SIG-M5 (cell line): ENCODE results near the gene ETNK2.

Experiments used
- DNase-seq: peaks from one replicate; lab custom pipeline; 2025; lab: John Stamatoyannopoulos, UW

Gene ETNK2

DNA sequence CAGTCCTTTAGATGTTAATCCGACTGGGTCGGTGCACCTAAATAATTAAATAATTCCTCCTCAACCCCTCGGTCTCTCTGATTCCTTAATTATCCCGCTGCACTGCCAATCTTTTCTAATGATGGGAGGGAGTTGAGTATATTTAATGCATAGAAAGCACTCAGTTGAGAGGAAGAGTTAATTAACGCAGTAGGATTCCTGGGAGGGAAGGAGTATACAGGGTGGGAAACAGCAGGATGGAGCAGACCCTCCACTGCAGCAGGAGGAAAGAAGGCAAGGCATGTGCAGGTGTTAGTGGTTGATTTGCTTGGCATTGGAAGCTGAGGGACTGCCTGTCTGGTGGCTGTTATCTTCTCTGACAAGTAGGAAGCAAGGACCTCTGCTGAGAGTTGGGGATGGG lies 24.2 kb upstream of the ETNK2 start:
- DNase-seq: no peak

DNA sequence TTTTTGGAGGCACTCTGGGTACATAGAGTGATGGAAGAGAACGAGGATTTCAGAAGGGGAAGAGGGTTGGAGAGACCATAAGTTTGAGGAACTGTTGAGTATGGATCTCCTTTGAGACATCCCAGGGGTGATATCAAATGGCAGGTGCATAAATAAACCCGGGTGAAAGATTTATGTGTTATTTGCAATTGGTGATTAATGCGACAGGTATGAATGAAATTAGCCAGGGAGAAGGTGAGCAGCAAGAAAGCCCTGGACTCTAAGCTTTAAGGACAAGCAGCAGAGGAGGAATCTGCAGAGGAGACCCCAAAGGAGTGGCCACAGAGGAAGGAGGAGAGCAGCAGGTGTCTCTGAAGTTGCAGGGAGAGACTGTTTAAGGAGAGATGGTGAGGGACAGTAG lies 23.1 kb upstream of the ETNK2 start:
- DNase-seq: no peak

DNA sequence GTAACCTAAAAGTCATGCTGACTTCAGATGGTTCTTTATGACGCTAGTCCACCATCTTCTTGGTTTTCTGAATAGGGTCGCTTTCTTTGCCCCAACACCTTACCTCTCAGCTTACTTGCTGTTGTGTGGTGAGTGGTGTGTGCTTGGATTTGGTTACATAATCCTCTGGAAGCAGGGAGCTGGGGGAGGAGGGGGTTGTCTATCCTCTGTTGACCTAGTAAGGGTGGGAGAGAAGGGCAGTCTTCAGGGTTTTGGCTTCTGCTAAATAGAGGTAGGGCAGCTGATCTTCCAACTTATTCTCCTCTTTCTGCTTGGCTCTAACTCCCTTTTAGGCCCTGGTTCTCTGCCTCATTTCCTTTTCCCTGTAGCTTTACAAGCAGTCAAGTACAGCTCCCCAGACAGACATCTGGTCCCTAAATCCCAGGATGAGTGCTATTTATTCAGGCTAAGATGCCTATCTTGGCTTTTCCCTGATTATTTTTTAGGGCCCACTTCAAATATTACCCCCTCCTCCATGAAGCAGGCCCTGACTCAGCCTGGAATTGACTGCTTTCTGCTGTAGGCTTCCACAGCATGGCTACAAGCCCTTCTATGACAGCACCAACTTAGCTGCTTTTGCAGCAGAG lies 20.7 kb upstream of the ETNK2 start:
- no peak for DNase-seq

DNA sequence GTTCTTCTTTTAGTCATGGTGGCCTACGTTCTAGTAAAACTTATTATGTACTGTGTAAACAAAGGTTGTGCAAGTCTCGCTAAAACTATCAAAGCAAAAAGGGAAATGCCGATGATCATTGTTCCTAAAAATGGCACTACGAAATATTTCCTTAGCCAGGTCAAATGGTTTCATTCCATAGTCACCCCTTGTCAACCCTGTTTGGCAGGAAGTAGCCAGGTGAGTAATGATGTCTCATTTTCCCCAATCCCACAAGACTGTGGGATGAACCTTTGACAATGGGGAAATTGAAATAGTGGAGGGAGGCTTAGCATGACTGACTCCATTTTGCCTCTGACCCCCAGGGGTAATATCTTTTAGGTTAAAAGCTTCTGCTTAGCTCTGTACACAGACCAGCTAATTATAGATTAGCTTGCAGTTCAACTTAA lies 19.9 kb upstream of the ETNK2 start:
- DNase-seq: no peak

DNA sequence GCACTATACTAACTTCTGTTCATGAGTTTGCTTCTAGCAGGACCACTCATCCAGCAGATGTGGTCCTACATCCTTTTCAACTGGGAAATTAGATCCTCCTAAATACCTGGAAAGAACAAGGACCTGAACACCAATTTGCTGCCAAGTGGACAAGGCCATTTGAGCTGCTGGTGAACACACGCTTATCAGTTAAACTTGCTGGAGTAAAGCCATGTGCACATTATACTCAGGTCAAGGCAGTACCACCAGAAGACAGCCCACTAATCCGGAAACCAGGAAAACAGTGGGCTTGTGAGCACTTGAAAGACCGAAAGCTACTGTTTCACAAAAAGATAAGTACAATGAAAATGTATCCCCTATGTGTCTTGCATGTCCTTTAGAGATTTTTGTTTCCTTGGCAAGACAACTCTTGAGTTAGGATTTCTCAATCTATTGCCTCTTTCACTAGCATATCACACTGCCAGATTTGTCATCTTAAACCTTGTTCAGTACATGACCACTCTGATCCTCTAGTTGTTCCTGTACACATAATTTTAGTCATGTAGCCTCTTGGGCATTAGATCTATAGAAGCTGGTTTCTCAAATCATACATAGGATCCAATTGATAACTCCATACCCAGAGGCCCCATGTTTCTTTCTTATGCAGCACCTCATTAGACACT lies 18.8 kb upstream of the ETNK2 start:
- DNase-seq: no peak

DNA sequence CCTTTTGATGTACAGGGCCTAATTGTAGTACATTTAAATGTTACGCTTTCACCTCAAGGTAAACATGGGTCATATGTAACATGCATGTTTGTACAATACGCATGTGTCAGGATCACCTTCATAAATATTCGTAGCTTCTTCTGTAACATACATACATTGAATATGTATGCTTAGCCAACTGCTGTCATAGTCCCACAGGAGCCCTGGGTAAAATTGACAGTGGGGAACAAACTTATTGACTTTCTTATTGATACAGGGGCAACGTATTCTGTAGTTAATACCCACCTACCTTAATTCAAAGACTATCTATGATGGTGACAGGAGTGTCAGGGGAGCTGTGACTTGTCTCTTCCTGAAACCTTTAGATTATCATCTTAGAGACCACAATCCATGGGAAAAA lies 18.0 kb upstream of the ETNK2 start:
- no peak for DNase-seq

DNA sequence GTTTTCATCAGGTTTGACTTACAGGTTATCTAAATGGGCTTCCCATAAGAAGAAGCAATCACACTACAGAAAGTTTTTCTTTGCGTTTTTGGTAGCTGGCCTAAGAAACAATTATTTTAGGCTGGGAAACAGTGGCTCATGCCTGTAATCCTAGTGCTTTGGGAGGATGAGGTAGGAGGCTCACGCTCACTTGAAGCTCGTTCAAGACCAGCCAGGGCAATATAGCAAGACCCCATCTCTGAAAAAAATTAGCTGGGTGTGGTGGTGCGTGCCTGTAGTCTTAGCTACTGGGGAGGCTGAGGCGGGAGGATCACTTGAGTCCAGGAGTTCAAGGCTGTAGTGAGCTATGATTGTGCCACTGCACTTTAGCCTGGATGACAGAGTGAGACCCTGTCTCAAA lies 15.9 kb upstream of the ETNK2 start:
- no peak for DNase-seq

DNA sequence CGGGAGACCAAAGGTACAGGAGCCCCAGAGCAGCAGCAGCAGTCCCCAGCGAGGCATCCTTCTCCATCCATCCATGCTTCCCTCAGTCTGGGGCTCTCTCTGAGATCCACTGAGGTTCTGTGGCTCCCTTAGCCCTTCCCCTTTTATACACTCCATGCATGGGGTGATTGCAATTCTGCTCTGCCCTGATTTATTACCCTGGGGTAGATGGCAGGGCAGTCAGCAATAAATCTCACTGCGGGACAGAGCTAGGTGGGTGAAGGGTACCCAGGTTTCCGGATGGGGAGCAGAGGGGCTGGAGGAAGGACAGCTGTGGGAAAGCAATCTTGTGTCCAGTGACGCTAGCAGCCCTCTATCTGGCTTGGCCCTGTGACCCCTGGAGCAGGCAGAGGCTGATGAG lies 14.4 kb upstream of the ETNK2 start, which contains the start of gene REN:
TSS of gene REN (minus strand) at position 119 of the 400 bp plus-strand sequence. CDS start at position 75, 44 bp downstream.
- no peak for DNase-seq

DNA sequence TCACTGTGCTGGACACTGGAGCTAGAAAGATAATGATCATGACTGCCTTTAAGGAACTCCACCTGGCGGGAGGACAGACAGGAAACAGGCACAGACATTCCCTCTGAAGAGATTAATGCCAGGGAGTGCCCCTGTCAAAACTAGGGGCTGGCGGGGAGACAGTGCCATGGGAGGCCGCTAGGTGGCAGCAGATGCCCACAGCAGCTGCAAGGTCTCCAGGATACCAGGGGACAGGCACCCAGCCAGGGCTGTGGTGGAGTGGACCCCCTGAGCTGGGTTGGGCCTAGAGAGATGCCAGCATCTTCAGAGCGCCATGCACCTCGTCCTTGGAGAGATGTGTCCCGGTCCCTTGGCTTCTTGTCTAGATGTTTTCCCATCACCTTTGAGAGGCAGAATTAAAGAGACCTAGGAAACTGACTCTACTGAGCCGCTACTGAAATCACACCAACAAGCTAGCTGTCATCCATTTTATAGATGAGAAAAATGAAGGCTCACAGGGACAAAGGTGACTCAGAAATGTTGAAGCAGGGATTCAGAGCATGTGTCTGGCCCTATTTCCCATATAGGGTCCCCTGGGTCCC lies 10.7 kb upstream of the ETNK2 start:
- no peak for DNase-seq

DNA sequence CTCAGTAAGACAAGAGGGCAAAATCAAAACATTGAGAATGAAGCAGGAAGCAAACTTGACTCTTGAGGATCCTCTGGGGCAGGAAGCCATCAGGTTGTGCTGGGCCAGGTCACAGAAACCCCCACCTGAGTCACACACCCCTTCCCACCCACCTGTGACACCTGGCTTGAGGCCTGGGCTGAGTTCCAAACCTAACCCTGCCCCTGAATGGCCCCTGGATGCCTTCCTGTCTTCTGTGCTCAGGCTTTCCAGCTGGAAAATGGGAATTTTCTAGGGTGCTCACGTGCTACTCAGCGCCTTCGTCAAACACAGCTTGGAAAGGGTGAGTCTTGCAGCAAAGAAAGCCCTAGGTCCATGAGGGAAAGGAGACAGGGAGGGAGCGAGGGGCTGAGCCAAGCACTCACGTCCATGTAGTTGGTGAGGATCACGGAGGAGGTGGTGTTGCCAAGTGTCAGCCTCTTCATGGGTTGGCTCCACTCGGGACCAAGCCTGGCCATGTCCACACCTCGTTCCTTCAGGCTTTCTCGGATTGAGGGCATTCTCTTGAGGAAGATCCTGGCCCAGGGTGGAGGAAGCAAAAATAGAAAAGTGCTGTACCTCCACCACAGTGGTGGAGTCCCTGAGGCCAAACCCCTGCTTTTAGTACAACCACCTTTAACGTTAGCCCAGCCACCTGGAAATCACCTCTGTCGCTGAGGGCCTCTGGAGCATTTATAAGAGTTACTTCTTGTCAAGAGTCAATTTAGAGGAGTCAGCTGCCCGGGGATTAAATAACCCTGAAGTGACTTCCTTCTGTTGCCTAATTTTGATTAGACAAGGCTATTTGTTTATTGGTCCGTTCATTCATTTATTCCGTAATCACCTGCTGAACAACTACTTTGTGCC lies 10.0 kb upstream of the ETNK2 start:
- no peak for DNase-seq

DNA sequence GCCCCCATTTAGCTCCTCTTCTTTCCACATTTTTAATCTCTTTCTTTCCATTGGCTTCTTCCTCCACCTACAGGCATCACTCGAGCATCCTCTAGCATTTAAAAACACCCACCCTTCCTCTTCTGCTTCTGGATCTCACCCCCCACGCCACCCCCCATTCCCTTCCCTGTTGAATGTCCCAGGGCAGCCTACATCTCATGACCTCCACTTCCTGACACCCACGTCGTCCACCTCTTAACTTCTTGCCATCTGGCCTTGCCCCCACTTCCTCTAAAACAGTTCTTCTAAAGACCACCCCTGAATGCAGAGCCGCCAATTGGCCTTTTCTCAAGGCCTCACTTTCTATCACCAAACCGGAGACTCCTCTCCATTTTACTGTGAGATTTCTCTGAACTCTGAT lies 6.1 kb upstream of the ETNK2 start:
- no peak for DNase-seq

DNA sequence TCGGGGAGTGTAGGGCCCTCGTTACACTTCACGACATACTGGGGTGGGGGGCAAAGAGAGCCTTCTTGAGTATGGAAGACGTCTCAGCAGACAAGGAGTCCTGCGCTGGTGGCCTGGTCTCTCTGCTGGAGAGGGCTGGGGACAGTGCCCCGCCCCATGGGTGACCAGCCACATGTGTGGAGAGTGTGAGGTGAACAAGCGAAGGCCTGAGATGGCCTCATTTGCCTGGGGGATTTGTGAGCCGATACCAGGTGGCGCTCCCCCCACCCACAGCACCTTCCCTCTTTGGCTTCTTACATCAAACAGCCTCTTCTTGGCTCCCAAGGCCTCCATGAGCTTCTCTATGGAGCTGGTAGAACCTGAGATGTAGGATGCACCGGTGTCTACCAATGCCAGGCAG lies 4.0 kb upstream of the ETNK2 start:
- no peak for DNase-seq

DNA sequence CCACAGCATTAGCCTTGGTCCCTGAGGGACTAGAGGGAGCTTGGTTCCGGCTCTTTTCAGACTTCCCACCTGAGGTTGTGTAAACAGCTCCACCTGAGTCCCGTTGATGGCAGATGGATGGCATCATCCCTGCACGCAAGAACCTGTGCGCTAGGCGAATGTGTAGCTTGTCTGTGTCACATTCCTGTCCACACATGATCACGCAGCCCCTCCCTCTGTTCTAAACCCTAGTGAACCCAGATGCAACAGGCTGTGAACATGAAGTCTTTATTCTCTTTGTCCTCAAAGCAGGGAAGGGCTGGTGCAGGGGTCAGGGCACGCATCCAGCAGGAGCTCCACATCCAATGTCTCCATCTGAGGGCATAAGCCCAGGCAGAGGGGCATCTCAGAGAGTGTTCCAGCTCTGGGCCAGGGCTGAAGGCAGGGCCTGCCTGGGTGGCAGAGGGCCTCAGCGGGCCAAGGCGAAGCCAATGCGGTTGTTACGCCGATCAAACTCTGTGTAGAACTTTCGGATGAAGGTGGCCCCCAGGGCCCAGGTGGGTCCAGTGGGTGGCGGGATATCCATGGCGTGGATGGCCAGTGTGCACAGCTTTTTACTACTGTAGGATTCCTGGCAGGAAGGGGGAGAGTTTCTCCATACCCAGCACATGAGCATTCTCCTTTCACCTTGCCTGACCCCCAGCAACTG lies 2.9 kb upstream of the ETNK2 start:
- DNase-seq: no peak

DNA sequence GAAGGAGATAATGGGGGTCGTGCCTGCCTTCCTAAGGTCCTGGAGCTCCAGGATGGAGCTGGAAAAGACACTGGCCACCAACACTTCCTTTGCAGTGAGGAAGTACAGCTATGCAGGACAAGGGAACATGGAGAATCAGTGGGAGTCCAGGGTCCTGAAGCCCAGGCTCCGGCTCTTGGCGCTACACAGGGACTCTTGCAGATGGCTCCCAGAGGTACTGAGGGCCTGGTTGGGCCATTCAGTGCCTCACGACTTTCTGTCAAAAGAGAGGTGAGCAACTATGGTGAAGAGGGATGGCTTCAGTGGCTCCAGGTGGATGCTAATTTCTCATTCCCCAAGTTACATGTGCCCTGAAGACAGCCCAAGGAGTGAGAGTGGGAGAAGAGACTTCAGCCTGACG lies 1.8 kb upstream of the ETNK2 start:
- no peak for DNase-seq

DNA sequence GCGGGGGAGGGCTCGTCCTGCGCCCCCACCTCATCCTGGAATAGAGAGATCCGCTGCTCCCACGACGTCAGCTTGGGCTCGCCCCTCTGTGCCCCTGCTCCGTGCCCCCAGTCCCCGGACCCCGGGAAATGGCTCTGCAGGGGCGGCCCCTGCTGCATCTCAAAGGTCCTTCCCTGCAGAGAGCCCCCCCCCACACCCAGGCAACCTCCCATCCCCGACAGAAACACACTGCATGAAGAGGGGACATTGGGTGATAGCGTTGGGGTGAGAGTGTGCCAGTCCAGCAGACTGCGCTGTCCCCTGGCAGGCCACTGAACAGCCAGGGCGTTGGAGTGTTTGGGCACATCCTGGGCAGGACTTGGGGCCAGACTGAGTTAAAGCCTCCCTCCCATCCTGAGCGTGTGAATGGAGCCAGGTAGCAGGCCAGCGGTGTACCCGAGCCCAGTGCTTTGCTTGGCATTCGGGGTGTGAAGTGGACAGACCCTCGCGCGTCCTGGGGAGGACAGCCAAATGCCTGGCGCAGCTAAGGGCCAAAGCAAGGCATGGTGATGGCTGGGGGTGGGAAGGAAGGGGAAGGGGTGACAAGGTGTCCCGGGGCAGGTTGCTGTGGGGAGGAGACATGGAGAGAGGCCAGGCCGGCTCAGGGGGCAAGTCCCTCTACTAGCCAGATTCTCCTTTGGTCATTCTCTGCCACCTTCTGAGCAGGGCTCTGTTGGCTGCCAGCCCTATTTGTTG lies 633 bp upstream of the ETNK2 start:
- no peak for DNase-seq

DNA sequence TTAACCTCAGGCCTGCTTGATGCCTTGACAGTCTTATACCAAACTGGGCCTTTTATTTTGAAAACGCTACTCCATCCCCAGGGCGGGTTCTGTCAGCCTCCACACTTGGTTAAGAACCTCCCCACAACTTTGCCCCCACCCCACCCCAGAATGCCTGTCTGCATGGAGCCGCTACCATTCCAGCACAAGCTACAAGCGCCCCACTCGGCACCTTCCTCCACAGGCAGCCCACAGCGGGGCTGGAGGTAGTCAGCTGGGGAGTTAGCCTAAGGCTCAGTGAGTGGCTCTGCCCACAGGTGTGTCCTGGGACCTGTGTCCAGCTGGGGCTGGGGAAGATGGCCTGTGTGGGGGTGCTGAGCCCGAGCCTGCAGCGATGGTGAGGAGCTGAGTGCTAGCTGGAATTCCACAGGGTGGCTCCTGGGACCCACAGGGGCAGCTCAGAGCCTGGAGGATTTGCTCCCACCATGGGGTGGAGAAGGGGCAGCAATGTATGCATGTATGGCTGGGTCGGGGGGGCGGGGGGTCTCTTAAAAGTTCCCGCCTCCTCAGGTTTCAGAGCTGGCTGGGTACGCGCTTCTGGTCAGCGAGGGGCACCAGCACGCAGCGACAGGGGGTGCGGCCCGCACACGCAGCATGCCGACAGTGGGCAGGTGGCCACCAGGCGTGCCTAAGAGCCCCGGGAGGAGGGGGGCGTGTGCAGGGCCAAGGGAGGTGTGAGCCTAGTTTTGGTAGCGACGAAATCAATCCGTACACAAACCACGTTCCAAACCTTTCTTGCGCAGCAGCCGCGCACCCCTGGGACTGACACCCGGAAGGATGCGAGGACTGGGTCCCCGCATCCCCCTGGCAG lies 917 bp downstream of the ETNK2 start:
- no peak for DNase-seq

DNA sequence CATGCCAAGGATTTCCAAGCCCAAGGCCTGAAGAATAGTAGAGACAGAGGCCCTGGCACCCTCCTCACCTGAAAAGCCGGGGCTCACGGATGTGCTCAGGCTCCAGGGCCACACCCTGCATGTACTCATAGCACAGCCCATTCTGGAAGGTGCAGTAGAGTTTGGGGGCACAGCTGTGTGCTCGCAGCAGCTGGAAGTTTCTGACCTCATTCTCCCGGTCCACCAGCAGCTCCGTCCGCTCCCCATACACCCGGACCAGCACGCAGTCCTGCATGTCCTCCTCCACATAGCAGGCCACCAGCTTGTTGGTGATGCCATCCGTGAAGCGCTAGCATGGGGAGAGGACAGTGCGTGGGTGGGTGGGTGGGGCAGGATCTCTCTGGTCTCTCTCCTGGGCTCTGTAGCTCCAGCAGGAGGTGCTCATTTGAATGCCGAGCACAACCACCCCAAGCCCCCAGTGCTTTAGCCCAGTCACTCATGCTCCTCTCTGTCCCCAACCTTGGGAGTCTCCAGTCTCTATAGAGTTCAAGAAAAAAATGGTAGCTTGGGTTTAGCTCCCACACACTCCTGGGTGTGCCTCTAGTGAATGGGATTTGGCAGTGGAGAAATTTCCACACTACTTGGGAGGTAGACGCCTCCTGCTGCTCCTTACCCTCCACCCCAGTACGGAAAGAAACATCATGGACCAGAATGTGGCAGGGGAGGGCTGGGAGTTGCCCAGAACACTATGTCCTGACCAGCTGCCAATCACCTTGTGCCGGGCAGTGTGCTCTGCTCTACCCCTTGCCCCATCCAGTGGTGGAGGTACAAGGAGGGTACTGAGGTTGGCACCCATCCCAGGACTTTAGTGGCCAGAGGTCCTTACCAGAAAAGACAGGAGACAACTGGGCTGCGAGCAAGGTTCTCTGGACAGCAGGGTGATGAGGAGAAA lies 1.9 kb downstream of the ETNK2 start:
- DNase-seq: no peak

DNA sequence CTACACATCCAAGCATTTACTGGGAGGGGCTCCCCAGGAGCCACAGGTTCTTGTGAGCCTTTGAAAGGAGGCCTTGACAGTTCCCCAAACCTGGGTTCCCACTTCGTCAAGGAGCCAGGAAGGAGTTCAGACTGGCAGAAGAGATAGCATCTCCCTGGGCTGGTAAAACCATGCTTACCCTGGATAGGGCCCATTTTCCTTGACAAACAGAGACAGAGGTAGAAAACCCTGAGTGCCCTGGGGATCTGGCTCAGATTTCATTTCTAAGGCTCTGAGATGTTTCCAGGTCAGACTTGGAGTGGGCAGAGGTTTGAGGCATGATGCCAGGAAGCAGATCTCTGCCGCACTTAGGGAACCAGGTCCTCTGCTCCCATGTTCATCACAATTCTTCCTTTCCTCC lies 2.7 kb downstream of the ETNK2 start:
- DNase-seq: no peak
